ENCODE data around the gene FAM53C. TPM values are rescaled to one million over a fixed set of nuclear protein-coding genes. Genes with fewer than 3 reads are reported as not detected.

The FAM53C gene
- total and polyA plus RNA-seq, 10 of the 15 experiments (the other 5 are each of a cell fraction or from before 2014, with no cell fraction given), result 8.0 to 31.3 (median 24.0) TPM

DNA sequence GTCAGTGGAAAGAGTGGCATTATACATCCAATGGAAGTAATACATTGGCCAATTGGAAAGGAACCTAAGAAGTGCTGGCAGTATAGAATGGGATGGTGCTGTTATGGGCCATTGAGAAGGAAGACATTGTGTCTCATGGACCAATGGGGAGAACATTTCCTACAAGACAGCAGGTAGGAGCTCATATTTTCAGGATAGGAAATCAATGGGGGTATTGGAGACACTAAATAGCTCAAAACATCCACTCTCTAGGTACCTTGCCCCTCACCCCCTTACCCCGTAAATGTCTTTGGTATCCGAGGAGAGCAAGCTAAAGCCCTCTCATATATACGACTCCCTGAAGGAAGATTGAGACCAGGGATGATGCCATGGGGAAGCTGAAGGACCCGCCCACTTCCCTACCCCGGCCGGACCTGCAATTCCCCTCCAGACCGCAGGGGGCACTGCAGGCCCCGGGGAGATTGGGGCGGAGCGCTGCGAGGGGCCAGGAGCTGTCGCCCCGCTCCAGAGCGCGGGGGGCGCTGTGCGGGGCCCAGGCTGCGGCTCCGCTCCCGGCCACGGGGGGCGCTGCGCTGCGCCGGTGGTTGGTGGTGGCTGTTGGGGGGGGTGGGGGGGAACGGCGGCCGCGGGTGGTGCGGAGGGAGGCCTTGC, 14.1 kb downstream of the FAM53C start, which contains the start of gene KDM3B (continued):
- TF ChIP-seq, protein P1, sequence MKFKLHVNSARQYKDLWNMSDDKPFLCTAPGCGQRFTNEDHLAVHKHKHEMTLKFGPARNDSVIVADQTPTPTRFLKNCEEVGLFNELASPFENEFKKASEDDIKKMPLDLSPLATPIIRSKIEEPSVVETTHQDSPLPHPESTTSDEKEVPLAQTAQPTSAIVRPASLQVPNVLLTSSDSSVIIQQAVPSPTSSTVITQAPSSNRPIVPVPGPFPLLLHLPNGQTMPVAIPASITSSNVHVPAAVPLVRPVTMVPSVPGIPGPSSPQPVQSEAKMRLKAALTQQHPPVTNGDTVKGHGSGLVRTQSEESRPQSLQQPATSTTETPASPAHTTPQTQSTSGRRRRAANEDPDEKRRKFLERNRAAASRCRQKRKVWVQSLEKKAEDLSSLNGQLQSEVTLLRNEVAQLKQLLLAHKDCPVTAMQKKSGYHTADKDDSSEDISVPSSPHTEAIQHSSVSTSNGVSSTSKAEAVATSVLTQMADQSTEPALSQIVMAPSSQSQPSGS (IDR thresholded peaks at IDR 0.05; ENCODE audit: low read length), result no peak
- TF ChIP-seq NFYA (IDR thresholded peaks at IDR 0.05; ENCODE audit: borderline replicate concordance, low read depth, low read length) (no peak), SIX5 (IDR thresholded peaks at IDR 0.05; ENCODE audit: low read depth, low read length, severe bottlenecking) (no peak), SREBF2 (IDR thresholded peaks at IDR 0.05; ENCODE audit: low read length) (no peak), ZNF24 (IDR thresholded peaks at IDR 0.05) (peak; percentile 72), GABPA (IDR thresholded peaks at IDR 0.05; ENCODE audit: low read depth) (no peak), RELA (IDR thresholded peaks at IDR 0.05; ENCODE audit: borderline replicate concordance, partially characterized antibody) (peak; percentile 25), SRF (IDR thresholded peaks at IDR 0.05; ENCODE audit: low read depth in 2 of 2, low read length in 2 of 2) (peak in 1 of 2 experiments; percentile 69; a peak in 2 of 4 replicates), MYB (IDR thresholded peaks at IDR 0.05; ENCODE audit: borderline replicate concordance, low read depth, low read length) (0 out of 2 replicates have a peak, but pooled peaks have one; percentile 48), POLR2AphosphoS2 (IDR thresholded peaks at IDR 0.05; ENCODE audit: low read depth, low read length) (no peak), NR2C2 (IDR thresholded peaks at IDR 0.05; ENCODE audit: borderline replicate concordance, control insufficient read depth, insufficient read length, low read depth) (no peak), EZH2 (IDR thresholded peaks at IDR 0.05; ENCODE audit: borderline replicate concordance, control insufficient read depth, low read depth, low read length) (no peak), GATAD2B (conservative IDR thresholded peaks at IDR 0.05; ENCODE audit: low read depth) (no peak), TARDBP (IDR thresholded peaks at IDR 0.05; ENCODE audit: borderline replicate concordance) (no peak), RB1 (IDR thresholded peaks at IDR 0.05; ENCODE audit: borderline replicate concordance) (peak; percentile 64; the same call in 1 of the 2 replicates), MEF2A (IDR thresholded peaks at IDR 0.05; ENCODE audit: insufficient read depth, low read depth, low read length) (peak; percentile 72)
- TF ChIP-seq, protein P2, sequence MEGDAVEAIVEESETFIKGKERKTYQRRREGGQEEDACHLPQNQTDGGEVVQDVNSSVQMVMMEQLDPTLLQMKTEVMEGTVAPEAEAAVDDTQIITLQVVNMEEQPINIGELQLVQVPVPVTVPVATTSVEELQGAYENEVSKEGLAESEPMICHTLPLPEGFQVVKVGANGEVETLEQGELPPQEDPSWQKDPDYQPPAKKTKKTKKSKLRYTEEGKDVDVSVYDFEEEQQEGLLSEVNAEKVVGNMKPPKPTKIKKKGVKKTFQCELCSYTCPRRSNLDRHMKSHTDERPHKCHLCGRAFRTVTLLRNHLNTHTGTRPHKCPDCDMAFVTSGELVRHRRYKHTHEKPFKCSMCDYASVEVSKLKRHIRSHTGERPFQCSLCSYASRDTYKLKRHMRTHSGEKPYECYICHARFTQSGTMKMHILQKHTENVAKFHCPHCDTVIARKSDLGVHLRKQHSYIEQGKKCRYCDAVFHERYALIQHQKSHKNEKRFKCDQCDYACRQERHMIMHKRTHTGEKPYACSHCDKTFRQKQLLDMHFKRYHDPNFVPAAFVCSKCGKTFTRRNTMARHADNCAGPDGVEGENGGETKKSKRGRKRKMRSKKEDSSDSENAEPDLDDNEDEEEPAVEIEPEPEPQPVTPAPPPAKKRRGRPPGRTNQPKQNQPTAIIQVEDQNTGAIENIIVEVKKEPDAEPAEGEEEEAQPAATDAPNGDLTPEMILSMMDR (IDR thresholded peaks at IDR 0.05 in 2 of 3, conservative IDR thresholded peaks at IDR 0.05 in 1 of 3; ENCODE audit: control insufficient read depth in 2 of 3, extremely low read depth in 1 of 3, insufficient read depth in 1 of 3, low read depth in 3 of 3, low read length in 3 of 3), result peak; percentile 99 to 100 (median 99)
- TF ChIP-seq, protein P3, sequence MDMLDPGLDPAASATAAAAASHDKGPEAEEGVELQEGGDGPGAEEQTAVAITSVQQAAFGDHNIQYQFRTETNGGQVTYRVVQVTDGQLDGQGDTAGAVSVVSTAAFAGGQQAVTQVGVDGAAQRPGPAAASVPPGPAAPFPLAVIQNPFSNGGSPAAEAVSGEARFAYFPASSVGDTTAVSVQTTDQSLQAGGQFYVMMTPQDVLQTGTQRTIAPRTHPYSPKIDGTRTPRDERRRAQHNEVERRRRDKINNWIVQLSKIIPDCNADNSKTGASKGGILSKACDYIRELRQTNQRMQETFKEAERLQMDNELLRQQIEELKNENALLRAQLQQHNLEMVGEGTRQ (IDR thresholded peaks at IDR 0.05; ENCODE audit: borderline replicate concordance, low read depth, low read length), result no peak
- TF ChIP-seq, protein P4, sequence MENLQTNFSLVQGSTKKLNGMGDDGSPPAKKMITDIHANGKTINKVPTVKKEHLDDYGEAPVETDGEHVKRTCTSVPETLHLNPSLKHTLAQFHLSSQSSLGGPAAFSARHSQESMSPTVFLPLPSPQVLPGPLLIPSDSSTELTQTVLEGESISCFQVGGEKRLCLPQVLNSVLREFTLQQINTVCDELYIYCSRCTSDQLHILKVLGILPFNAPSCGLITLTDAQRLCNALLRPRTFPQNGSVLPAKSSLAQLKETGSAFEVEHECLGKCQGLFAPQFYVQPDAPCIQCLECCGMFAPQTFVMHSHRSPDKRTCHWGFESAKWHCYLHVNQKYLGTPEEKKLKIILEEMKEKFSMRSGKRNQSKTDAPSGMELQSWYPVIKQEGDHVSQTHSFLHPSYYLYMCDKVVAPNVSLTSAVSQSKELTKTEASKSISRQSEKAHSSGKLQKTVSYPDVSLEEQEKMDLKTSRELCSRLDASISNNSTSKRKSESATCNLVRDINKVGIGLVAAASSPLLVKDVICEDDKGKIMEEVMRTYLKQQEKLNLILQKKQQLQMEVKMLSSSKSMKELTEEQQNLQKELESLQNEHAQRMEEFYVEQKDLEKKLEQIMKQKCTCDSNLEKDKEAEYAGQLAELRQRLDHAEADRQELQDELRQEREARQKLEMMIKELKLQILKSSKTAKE (IDR thresholded peaks at IDR 0.05; ENCODE audit: low read depth, poor library complexity, severe bottlenecking), result no peak
- TF ChIP-seq, protein P5, sequence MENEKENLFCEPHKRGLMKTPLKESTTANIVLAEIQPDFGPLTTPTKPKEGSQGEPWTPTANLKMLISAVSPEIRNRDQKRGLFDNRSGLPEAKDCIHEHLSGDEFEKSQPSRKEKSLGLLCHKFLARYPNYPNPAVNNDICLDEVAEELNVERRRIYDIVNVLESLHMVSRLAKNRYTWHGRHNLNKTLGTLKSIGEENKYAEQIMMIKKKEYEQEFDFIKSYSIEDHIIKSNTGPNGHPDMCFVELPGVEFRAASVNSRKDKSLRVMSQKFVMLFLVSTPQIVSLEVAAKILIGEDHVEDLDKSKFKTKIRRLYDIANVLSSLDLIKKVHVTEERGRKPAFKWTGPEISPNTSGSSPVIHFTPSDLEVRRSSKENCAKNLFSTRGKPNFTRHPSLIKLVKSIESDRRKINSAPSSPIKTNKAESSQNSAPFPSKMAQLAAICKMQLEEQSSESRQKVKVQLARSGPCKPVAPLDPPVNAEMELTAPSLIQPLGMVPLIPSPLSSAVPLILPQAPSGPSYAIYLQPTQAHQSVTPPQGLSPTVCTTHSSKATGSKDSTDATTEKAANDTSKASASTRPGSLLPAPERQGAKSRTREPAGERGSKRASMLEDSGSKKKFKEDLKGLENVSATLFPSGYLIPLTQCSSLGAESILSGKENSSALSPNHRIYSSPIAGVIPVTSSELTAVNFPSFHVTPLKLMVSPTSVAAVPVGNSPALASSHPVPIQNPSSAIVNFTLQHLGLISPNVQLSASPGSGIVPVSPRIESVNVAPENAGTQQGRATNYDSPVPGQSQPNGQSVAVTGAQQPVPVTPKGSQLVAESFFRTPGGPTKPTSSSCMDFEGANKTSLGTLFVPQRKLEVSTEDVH (IDR thresholded peaks at IDR 0.05; ENCODE audit: low read depth, partially characterized antibody), result no peak

Data from GM12878 (cell line).